HG03457 (cell line): ENCODE data around the gene PCYT2.

Source experiments
- ATAC-seq: cut with Tn5 transposase; IDR thresholded peaks from one replicate; pipeline ENCODE4 v1.9.1; 2021; ENCODE audit warnings: moderate number of reproducible peaks; ENCODE audit not compliant: unreplicated experiment

The PCYT2 gene

GRCh38 chr17:81914103-81914850 lies 3.1 kb upstream of the PCYT2 start:
- no peak for ATAC-seq

GRCh38 chr17:81913394-81914102 lies 2.3 kb upstream of the PCYT2 start:
- no peak for ATAC-seq

- ATAC-seq, result no peak
These were observed 1.5 kb upstream of the PCYT2 start for GRCh38 chr17:81912441-81913309.

GRCh38 chr17:81911969-81912368 lies 770 bp upstream of the PCYT2 start:
- no peak for ATAC-seq

- ATAC-seq, result no peak
These were observed 341 bp downstream of the PCYT2 start for GRCh38 chr17:81910840-81911276.

GRCh38 chr17:81909966-81910839 lies 996 bp downstream of the PCYT2 start:
- ATAC-seq, result no peak

GRCh38 chr17:81909231-81909630 lies 2.0 kb downstream of the PCYT2 start:
- no peak for ATAC-seq

GRCh38 chr17:81908793-81909192 lies 2.4 kb downstream of the PCYT2 start:
- no peak for ATAC-seq

- no peak for ATAC-seq
These were observed 3.7 kb downstream of the PCYT2 start for GRCh38 chr17:81907219-81908145.

GRCh38 chr17:81906476-81907218 lies 4.6 kb downstream of the PCYT2 start:
- ATAC-seq, result no peak

GRCh38 chr17:81905993-81906392 lies 5.2 kb downstream of the PCYT2 start:
- no peak for ATAC-seq

GRCh38 chr17:81905424-81905875 lies 5.7 kb downstream of the PCYT2 start:
- ATAC-seq, result no peak

- no peak for ATAC-seq
These were observed 6.4 kb downstream of the PCYT2 start for GRCh38 chr17:81904600-81905423.

GRCh38 chr17:81903896-81904599 lies 7.2 kb downstream of the PCYT2 start:
- no peak for ATAC-seq

GRCh38 chr17:81903415-81903831 lies 7.8 kb downstream of the PCYT2 start:
- ATAC-seq, result no peak

GRCh38 chr17:81902653-81903414 lies 8.4 kb downstream of the PCYT2 start:
- no peak for ATAC-seq
